ENCODE results near the gene NPRL2. TPM values are rescaled to one million over a fixed set of nuclear protein-coding genes. Genes with fewer than 3 reads are reported as not detected.
A peak's percentile ranks its signal among the peaks of the same experiment; 100 is the strongest.

The NPRL2 gene
- total RNA-seq (2012; rRNA removed): 18.0 and 26.0 TPM in 2 replicates

DNA sequence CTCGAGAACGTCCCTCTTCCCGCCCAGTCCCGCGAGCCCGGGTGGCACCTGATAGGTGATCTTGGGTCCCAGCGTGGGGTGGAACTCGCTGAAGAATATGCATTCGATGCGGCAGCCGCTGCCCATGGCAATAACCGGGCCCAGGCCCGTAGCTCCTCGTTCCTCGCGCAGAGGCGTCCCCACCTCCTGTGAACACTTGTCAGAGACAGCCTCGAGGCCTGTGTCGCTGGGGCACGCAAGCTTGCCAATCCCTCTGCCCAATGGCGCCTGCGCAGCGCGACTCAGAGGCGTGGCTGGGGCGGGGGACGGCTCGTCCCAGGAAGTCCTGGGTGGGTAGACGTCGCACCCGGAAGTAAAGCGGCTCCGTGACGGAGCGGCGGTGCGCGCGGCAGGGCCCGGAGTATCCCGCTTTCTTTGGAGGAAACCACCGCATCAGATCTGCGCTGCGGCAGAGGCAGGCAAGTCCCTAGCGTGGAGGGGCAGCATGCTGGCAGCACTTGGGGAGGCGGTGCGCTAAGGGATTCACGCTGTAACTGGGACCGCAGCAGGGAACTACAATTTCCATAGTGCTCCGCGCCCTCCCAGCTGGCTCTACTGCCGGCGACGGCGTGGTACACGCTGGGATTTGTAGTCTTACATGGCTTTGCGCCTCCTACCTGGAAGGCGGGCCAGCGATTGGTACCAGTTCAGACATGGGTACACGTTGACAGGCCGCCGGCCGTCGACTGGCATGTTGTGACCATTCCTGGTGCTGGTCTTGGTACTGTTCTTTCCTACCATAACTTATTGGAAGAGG lies at the start of gene NPRL2, which contains the start of gene CYB561D2:
Gene NPRL2 (minus strand): TSS at position 249 of the 796 bp plus-strand sequence. CDS start 123 bp downstream, at position 126.
Gene CYB561D2 (plus strand): TSS at position 336 of the 796 bp plus-strand sequence. CDS start 572 bp downstream, outside the sequence.
- peak within 1 kb of the TSS; percentile 90 for H3K4me3 ChIP-seq (ENCODE audit: low read length)
- no peaks in the 10 kb centered on the region for H3K27me3 ChIP-seq (ENCODE audit: control insufficient read depth, insufficient read depth, low read length)
- no peaks in the 10 kb centered on the region for H3K9me3 ChIP-seq (replicated peaks; ENCODE audit: low read length)
- H3K4me2 ChIP-seq (ENCODE audit: low read length): peak within 1 kb of the TSS; percentile 97
- H3K36me3 ChIP-seq (ENCODE audit: insufficient read depth, low read length): peaks cover 34% of the 10 kb centered on the region
- H3K4me1 ChIP-seq (ENCODE audit: control insufficient read depth, insufficient read depth, low read length): peaks cover 36% of the 10 kb centered on the region
- peak within 1 kb of the TSS; percentile 86 for H3K9ac ChIP-seq (ENCODE audit: low read depth, low read length)

DNA sequence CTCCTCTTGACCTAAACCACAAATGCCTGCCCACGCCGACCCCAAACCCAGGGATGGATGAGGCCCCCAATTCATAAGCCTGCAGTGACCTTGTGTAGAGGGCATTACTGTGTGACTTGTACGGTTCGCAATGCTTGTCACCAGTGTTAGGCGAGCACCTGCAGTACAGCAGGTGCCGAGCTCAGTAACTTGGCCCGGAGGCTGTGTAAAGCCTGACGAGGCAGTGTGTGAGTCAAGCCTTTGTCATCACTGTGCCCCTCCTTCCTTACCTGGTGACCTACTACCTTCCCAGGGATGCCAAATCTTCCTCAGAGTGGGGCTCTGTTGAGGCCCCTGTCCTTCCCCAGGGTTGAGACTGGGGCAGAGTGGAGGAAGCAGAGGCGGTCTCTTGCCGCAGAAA lies 45.9 kb upstream of the NPRL2 start:
- H3K4me3 ChIP-seq (ENCODE audit: low read length): no peak overlapping the region
- H3K27me3 ChIP-seq (ENCODE audit: control insufficient read depth, insufficient read depth, low read length): peaks cover 48% of the 10 kb centered on the region
- H3K4me1 ChIP-seq (ENCODE audit: control insufficient read depth, insufficient read depth, low read length): no peaks in the 10 kb centered on the region
- H3K36me3 ChIP-seq (ENCODE audit: insufficient read depth, low read length): no peaks in the 10 kb centered on the region
- H3K9me3 ChIP-seq (replicated peaks; ENCODE audit: low read length): no peaks in the 10 kb centered on the region
- H3K4me2 ChIP-seq (ENCODE audit: low read length): no peak overlapping the region
- H3K9ac ChIP-seq (ENCODE audit: low read depth, low read length): no peak overlapping the region

DNA sequence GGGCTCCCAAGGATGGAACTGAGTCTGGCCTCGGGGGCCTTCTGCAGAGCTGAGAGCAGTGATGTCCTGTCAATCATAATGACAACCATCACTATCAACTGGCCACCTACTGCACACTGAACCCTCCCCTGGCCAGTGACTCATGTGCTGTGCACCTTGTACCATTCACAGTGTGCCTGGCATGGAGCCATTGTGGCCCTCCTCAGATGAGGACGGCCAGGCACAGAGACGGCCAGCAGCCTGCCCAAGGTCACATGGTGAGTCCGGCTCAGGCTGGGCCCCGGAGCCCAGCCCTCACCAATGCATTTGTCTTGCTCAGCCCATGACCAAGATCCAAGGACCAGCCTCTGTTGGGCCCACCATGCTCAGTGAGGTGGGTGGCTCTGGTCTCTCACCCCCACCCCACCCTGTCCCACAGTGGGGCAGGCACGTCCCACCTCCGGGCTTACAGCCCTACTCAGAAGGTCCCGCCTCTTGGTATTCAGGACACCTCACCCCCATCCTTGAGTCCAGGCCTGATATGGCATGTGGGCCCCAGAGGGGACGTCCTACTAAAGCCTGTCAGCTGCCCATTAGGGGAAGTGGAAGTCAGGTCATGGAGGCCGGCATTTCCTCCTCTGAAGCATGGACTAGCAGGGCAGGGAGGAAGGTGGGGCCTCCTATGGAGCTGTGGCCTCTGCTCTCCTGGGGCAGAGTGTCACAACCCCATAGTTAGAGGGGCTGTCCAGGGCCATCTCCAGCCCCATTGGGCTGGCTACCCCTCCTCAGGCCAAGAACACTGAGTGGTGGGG lies 44.7 kb upstream of the NPRL2 start:
- H3K9me3 ChIP-seq (replicated peaks; ENCODE audit: low read length): no peaks in the 10 kb centered on the region
- no peaks in the 10 kb centered on the region for H3K4me1 ChIP-seq (ENCODE audit: control insufficient read depth, insufficient read depth, low read length)
- H3K4me3 ChIP-seq (ENCODE audit: low read length): no peak overlapping the region
- no peak overlapping the region for H3K4me2 ChIP-seq (ENCODE audit: low read length)
- no peak overlapping the region for H3K9ac ChIP-seq (ENCODE audit: low read depth, low read length)
- peaks cover 56% of the 10 kb centered on the region for H3K27me3 ChIP-seq (ENCODE audit: control insufficient read depth, insufficient read depth, low read length)
- no peaks in the 10 kb centered on the region for H3K36me3 ChIP-seq (ENCODE audit: insufficient read depth, low read length)

DNA sequence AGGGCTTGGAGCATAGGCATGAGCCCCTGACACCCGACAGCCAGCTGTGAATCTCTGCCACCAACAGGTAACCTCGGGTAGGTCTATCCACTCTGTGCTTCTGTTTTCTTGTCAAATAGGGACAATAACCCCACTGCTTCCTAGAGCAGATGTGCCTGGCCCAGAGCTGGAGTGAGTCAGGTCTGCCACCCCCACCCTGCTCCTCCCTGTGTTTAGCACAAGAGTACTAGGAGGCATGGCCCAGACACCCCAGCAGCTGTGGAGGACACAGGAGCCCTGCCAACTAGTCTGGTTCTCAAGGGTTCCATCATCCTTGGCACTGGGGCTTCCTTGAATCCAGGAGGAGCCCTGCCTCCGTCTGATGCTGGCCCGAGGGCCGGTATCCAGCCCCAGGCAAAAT lies 42.5 kb upstream of the NPRL2 start:
- H3K4me2 ChIP-seq (ENCODE audit: low read length): no peak overlapping the region
- H3K9me3 ChIP-seq (replicated peaks; ENCODE audit: low read length): no peaks in the 10 kb centered on the region
- H3K27me3 ChIP-seq (ENCODE audit: control insufficient read depth, insufficient read depth, low read length): peaks cover 57% of the 10 kb centered on the region
- no peaks in the 10 kb centered on the region for H3K36me3 ChIP-seq (ENCODE audit: insufficient read depth, low read length)
- H3K9ac ChIP-seq (ENCODE audit: low read depth, low read length): no peak overlapping the region
- H3K4me3 ChIP-seq (ENCODE audit: low read length): no peak overlapping the region
- no peaks in the 10 kb centered on the region for H3K4me1 ChIP-seq (ENCODE audit: control insufficient read depth, insufficient read depth, low read length)

DNA sequence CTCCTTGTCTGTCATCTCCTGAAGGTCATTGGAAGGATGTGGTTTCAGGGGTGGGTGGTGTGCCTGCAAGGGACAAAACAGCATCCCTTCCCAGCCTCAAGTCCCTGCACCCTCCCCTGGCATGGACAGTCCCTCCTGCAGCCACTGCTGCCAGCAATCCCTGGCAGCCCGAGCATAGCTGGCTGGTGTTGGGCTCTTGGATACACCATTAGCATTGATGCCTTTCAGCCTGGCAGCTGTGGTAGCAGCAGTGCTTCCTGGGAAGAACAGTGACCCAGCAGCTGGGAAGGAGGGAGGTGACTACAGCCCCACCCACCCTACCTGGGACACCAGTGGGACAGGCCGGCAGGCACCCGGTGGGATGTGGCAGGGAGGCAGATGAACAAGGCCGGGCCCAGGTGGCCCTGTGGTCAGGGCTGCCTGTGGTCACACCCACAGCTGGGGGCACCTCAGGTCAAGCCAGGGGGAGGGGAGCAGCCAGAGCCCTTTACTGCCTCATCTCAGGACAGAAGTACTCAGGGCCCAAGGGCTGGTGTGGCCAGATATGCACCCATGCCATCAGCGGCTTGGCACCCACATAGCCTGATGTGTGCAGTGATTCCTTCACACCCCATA lies 41.6 kb upstream of the NPRL2 start:
- Histone ChIP-seq H3K36me3 (ENCODE audit: insufficient read depth, low read length) (no peaks in the 10 kb centered on the region), H3K4me3 (ENCODE audit: low read length) (no peak overlapping the region), H3K9ac (ENCODE audit: low read depth, low read length) (no peak overlapping the region), H3K9me3 (replicated peaks; ENCODE audit: low read length) (no peaks in the 10 kb centered on the region), H3K4me2 (ENCODE audit: low read length) (no peak overlapping the region), H3K27me3 (ENCODE audit: control insufficient read depth, insufficient read depth, low read length) (peaks cover 64% of the 10 kb centered on the region), H3K4me1 (ENCODE audit: control insufficient read depth, insufficient read depth, low read length) (no peaks in the 10 kb centered on the region)

DNA sequence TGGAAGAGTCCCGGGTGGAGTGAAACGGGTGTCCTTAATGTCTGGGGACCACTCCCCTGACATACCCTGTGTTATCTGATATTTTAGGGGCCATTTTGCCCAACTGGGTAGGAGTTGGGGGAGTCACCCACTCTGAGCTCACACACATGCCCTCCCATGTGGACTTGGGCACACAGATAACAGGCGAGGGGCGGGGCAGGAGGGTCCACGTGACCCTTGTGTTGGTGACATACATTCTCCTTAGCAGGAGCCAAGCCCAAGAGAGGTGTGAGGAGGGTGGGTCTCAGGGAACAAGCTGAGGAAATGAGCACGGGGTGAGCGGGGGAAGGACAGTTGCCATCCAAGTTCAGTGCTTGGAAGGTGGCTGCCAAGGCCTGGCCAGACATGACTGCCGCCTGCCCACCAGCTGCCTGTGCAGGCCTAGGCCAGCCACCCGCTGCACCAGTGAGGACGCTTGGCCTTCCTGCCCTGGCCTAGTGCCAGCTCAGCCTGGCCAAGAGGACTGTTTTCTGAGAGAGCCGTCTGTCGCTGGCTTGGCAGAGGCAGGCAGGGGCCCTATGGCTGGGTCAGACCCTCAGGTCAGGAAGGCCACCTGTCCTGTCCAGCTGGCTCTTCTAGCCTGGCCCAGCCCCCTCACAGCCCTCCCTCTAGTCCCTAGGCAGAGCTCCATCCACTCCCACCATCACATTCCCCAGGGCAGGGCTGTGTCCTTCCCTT lies 40.1 kb upstream of the NPRL2 start:
- no peak overlapping the region for H3K9ac ChIP-seq (ENCODE audit: low read depth, low read length)

DNA sequence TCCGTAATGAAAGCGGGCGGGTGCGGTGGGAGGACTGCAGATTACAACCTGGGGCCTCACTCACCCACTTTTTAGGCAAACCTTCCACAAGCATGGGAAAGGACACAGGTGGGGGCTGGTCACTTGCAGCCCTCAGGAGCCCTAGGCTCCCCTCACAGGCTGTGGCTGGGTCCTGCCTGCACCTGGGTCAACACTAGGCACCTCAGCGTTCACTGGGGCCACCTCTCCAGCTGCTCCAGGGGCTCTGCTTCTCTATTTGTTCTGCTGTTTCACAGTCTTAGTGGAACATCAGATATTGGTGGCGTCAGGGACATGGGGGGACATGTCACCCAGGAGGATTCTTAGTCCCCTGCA lies 38.8 kb upstream of the NPRL2 start:
- H3K36me3 ChIP-seq (ENCODE audit: insufficient read depth, low read length): no peaks in the 10 kb centered on the region
- H3K27me3 ChIP-seq (ENCODE audit: control insufficient read depth, insufficient read depth, low read length): peaks cover 66% of the 10 kb centered on the region
- no peak overlapping the region for H3K4me2 ChIP-seq (ENCODE audit: low read length)
- H3K4me3 ChIP-seq (ENCODE audit: low read length): no peak overlapping the region
- no peaks in the 10 kb centered on the region for H3K4me1 ChIP-seq (ENCODE audit: control insufficient read depth, insufficient read depth, low read length)
- no peak overlapping the region for H3K9ac ChIP-seq (ENCODE audit: low read depth, low read length)
- no peaks in the 10 kb centered on the region for H3K9me3 ChIP-seq (replicated peaks; ENCODE audit: low read length)

More for the DNA sequence above, 40.1 kb upstream of the NPRL2 start:
- no peaks in the 10 kb centered on the region for H3K36me3 ChIP-seq (ENCODE audit: insufficient read depth, low read length)
- no peak overlapping the region for H3K4me3 ChIP-seq (ENCODE audit: low read length)
- no peak overlapping the region for H3K4me2 ChIP-seq (ENCODE audit: low read length)
- H3K27me3 ChIP-seq (ENCODE audit: control insufficient read depth, insufficient read depth, low read length): peaks cover 71% of the 10 kb centered on the region
- no peaks in the 10 kb centered on the region for H3K9me3 ChIP-seq (replicated peaks; ENCODE audit: low read length)
- H3K4me1 ChIP-seq (ENCODE audit: control insufficient read depth, insufficient read depth, low read length): no peaks in the 10 kb centered on the region

DNA sequence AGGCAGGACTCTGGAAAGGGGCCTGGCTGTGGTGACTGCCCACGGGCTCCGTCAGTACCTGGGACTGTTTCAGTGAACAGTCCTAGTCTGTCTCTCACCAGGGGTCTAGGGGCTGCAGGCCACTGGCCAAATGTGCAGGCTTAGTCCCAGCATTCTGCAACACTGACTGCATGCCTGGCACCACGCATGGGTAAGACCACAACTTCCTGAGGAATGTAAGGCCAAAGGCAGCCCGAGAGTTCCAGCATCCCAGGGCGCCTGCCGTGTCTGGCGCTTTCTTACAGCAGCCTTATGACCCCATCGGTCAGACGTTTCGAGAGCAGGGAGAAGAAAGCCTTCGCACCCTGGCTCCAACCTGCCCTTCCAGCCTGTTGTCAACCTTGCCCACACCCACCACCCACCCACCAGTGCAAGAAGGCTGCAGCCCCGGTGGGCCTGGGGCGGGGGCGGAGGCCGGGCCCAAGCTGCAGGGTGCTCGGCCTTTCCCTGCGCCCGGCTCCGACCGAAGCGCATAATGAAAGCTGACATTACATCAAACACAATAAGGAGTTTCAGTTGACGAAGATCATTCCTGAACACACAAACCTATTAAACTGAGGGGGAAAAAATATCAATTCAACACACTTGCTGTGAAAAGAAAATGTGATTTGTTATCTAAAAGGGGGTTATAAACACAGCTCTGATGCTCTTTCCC lies 38.3 kb upstream of the NPRL2 start:
- H3K36me3 ChIP-seq (ENCODE audit: insufficient read depth, low read length): no peaks in the 10 kb centered on the region
- H3K9me3 ChIP-seq (replicated peaks; ENCODE audit: low read length): no peaks in the 10 kb centered on the region
- no peak overlapping the region for H3K4me3 ChIP-seq (ENCODE audit: low read length)
- H3K4me1 ChIP-seq (ENCODE audit: control insufficient read depth, insufficient read depth, low read length): no peaks in the 10 kb centered on the region
- no peak overlapping the region for H3K9ac ChIP-seq (ENCODE audit: low read depth, low read length)
- H3K4me2 ChIP-seq (ENCODE audit: low read length): no peak overlapping the region
- H3K27me3 ChIP-seq (ENCODE audit: control insufficient read depth, insufficient read depth, low read length): peaks cover 67% of the 10 kb centered on the region

DNA sequence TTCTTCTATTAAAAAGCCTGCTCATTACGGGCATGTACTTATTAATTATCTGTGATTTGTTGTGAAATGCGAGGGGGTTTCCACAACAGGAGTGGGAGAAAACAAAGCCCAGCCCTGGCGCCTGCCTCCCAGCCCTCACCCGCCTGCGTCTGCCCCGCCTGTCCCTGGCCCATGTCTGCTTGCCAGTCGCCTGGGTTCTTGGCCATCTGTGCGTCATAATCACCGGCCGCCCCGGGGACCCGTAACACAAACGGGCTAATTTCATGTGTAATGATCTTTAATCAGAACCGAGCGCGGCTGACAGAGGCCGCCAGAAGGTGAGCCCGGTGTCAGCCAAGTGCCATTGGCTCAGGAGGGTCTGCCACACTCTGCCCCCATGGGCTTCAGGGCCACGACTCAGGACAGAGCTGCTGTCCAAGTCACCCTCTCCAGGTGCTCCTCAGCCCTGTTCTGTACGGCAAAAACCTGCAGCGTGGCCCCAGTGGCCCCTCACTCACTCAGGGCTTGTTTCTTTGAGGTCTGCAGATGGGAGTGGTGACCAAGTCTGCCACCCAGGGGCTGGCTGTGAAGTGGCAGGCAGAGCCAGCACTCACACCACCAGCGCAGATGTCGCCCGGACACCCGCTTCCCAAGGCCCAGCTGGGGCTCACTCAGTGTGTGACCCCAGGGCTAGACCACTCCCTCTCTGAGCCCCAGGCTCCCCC lies 37.6 kb upstream of the NPRL2 start:
- peaks cover 64% of the 10 kb centered on the region for H3K27me3 ChIP-seq (ENCODE audit: control insufficient read depth, insufficient read depth, low read length)
- H3K4me3 ChIP-seq (ENCODE audit: low read length): no peak overlapping the region
- no peaks in the 10 kb centered on the region for H3K9me3 ChIP-seq (replicated peaks; ENCODE audit: low read length)
- H3K36me3 ChIP-seq (ENCODE audit: insufficient read depth, low read length): no peaks in the 10 kb centered on the region
- H3K9ac ChIP-seq (ENCODE audit: low read depth, low read length): no peak overlapping the region
- no peak overlapping the region for H3K4me2 ChIP-seq (ENCODE audit: low read length)
- H3K4me1 ChIP-seq (ENCODE audit: control insufficient read depth, insufficient read depth, low read length): no peaks in the 10 kb centered on the region

DNA sequence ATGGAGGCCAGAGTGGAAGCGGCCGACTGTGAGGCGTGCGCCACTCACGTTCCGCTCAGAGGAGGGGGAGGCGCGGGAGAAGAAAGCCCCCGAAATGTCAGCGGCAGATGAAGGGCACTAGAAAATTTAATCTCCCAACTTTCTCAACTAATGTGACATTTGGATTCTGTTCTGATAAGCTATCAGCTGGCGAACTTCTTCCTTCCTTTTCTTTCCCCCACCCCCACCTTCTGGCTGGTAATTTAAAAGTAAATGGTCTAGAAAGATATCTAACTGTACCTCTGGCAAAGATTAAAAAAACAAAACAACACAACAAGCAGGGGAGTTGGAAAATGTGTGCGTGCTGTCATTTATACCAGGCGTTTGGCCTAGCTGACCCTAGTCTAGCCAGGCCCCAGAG lies 35.2 kb upstream of the NPRL2 start:
- H3K9me3 ChIP-seq (replicated peaks; ENCODE audit: low read length): no peaks in the 10 kb centered on the region
- peaks cover 46% of the 10 kb centered on the region for H3K27me3 ChIP-seq (ENCODE audit: control insufficient read depth, insufficient read depth, low read length)
- H3K4me3 ChIP-seq (ENCODE audit: low read length): no peak overlapping the region
- H3K4me1 ChIP-seq (ENCODE audit: control insufficient read depth, insufficient read depth, low read length): no peaks in the 10 kb centered on the region
- H3K36me3 ChIP-seq (ENCODE audit: insufficient read depth, low read length): no peaks in the 10 kb centered on the region
- H3K4me2 ChIP-seq (ENCODE audit: low read length): no peak overlapping the region
- no peak overlapping the region for H3K9ac ChIP-seq (ENCODE audit: low read depth, low read length)
